CD4-positive, alpha-beta T cell treated with Interleukin-4 for 1 hour (primary cell): Measurements from ENCODE around the gene SLC38A11.

Source experiments
- DNase-seq, 2 donors: peaks; one replicate each; pipeline ENCODE4 v3.0.0-alpha.2; 2020 to 2022

Gene SLC38A11

DNA sequence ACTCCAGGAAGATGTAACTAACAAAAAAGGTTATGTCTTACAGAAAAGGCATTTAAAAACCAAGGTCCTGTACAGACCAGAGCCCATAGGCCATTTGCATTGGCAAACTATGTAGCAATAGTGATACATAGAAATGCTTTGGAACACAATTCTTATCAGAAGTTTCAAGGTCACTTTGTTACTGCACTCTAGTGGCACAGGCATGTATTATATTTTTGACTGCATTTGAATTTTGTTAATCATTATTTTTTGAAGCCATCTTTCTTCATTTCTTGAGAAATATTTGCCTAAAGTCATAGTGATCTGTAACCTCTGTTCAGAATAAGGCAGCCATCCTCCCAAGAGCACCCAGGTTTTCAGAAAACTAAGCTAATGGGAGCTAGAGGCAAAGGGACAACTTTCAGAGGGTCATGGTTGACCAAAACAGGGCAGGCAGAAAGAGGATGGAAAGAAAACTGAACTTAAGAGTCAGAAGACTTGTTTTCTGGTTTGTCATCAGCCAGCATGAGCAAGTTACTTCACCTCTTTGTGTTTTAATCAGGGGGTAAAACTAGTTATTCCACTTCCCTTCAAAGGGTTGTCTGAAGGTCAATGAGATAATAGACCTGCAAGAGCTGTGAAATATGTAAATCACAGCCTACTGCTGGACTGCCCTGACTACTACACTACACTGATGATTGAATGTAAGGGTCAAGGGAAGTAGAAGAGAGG, 41.5 kb downstream of the SLC38A11 start:
- DNase-seq: no peak

DNA sequence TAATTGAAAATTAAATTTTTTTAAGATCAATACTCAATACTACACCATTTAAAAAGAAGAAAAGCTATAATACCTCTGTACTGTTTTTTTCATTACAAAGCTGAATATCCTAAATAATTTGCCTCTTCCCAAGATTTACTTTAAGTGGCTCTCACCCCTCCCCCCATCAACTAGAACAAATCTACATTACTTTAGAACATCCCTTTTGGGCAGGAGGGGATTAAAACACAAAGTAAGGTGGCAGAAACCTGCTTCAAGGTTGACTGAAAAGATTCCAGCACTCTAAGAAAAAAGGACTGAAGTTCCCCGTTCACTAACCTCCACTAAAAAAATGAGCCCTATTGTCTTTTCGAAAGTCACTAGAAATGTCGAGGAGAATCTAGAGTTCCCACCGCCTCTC, 42.3 kb downstream of the SLC38A11 start:
- DNase-seq: no peak

DNA sequence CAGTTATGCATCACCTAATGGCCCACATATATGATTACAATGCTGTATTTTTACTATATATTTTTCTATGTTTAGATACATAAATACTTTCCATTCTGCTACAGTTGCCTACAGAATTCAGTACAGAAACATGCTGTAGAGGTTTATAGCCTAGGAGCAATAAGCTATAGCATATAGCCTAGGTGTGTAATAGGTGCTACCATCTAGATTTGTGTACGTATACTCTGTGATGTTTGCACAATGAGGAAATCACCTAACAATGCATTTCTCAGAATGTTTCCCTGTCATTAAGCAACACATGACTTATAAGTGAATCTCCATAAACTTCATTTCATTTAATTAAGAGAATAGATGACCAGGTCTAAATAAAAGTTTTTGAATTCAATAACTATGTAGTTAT, 43.5 kb downstream of the SLC38A11 start:
- DNase-seq: no peak

DNA sequence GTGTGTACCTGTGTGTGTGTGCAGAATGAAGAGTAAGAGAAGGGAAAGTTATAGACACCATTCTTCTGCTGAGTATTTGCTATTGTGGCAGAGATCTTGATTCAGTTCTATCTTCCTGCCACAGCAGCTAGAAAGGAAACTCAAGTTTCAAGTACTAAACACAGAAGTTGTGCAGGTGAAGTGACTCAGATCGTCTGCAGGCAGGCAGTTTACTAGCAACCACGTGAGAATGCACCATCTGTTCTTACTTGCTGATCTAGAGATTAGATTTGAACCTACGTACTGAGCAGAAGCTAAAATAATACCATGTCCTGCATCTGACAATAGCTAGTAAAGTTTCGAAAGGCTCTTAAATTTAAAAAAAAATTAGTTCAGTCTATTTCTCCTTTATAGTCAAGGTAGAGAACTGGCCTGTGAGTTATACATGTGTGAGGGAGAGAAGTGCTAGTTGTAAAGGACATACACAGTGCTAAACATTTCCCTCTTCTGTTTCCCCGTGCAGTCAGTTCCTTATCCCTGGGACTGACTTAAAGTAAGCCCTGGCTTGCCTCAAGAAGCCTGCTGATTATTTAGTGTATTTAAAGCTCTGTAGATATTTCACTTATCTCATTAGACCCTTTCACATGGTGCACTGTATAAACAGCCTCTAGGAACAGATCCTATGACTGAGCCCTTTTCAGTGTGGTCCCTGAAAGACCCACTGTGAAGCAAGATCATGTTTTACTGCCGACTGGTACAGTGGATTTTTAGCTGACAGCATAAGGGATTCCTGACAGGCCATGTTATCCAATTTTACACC, 45.0 kb downstream of the SLC38A11 start:
- no peak for DNase-seq

DNA sequence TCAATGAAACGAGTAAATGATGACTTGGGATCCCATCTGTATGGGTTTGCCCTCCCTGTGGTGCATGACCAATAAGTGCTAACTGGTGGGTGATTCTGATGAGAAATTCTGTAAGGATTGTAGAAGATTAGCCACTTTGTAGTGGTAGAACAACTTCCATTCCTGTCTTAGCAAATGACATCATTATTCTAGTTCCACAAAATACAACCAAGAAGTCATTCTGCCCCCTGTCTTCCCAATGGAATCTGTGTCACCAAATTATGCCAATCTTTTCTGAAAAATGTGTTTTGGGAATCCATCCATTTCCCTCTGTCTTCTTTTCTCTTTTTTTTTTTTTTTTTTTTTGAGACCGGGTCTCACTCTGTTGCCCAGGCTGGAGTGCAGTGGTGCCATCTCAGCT, 48.4 kb downstream of the SLC38A11 start:
- no peak for DNase-seq

DNA sequence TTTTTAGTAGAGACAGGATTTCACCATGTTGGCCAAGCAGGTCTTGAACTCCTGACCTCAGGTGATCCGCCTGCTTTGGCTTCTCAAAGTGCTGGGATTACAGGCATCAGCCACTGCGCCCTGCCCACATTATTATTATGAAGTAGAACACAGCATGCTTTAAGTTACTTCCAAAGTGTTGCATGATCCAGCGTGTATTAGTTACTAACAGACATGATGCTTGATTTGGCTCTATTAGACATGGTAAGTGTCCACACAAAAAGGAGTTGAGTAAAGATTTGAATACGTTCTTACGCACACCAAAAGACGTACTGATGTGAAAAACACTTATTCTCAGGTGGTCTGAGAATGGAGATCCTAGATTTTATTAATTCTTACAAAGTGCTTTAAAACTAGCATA, 50.0 kb downstream of the SLC38A11 start:
- no peak for DNase-seq

DNA sequence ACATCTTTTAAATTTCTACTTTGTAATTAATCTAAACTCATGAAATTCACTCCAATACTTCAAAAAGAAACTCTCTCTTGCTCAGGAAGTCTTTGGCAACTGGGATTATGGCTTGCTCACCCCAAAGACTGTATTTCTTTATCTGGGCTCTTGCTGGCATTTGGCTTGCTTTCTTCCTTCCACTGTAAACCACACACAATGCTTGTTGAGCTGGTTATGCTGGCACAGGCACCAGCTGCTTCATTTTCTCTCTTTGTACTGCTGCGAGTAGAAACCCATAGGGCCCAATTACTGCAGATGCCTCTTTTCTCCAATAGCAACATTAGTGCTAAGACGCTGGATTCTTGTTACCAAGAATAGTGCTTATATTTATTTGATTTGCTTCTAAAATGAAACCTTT, 51.4 kb downstream of the SLC38A11 start:
- no peak for DNase-seq

DNA sequence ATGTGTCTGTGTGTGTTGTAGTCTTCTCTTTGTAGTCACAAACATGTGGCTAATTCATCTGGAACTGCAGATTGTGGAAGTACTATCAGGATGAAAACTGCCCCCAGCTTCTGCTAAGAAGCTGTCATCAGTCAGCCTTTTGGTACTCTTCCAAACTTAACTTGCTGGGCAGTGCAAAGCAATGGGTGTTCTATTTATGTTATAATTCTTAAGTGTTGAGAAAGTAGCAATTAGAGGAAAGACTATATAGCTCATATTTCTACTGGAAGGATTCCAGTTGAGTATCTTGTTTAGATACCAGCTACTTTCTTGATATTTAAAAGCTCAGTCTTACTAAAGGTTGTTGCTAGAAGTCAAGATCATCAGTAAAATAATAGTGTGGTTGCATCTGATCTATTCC, 52.1 kb downstream of the SLC38A11 start:
- DNase-seq: no peak

DNA sequence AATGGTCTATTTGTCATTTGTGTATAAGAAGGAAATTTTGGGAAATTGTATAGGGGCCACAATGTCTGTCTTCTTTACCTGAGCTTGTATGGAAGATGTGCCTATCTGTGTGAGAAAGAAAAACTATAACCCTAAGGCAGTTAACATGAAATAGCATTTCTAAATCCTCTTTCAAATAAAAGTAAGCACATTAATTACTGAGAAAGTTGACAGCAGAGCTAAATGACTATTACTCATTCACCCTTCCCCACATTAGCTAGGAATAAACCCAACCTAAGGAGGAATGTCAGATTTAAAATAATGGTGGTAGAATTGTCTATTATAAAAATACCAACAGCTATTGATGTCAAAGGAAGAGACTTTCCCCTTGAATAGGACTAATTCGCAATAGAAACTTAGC, 56.2 kb downstream of the SLC38A11 start:
- no peak for DNase-seq

DNA sequence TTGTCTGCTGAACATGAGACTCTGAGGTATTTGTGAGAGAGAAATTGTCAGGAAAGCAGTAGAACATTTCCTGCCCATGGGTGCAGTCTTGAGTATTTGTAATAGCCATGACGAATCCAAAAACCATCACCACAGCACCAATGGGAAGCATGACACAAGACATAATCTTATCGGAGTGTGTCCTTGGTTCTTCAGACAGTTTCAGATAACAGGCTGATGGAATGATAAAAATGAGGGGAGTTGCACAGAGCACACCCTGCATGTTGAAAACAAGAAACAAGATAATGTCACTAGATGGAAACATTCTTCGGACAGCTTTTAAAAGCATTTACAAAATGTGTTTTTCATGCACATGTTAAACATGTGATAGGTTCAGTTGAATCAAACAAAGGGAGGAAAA, 56.9 kb downstream of the SLC38A11 start:
- no peak for DNase-seq

DNA sequence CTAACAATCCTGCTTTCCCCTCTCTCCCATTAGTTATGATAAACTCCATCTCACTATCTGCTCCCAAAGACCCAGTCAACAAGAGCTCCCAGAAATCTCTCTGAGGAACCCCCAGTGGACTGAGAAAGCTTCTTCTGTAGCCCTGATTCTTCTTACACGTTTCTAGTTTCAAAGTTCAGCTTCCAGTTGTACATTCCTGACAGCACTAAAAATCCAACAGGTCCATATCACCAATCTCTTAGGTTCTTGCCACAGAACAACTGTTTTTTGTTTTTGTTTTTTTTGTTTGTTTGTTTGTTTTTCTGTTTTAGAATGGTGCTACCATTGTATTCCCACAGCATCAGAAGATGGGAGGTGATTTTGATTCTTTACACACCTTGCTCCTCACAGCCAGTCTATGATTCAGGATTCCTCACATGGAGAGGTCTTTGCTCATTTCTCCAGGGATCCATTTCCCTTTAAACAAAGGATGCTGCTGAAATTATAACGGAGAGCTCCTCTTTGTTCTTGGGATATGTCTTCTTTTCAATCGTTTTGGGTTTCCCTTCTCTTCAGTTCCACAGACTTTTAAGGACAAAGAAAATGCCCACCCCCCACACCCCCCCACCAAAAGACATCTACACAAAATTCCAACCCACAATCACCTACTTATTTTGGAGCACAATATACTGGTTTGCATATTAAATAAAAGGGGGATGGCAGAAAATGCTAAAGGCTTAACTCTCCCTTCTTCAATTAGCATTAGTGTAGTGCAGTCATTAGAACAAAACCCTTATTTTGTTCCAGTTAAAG, 57.7 kb downstream of the SLC38A11 start:
- DNase-seq: no peak

DNA sequence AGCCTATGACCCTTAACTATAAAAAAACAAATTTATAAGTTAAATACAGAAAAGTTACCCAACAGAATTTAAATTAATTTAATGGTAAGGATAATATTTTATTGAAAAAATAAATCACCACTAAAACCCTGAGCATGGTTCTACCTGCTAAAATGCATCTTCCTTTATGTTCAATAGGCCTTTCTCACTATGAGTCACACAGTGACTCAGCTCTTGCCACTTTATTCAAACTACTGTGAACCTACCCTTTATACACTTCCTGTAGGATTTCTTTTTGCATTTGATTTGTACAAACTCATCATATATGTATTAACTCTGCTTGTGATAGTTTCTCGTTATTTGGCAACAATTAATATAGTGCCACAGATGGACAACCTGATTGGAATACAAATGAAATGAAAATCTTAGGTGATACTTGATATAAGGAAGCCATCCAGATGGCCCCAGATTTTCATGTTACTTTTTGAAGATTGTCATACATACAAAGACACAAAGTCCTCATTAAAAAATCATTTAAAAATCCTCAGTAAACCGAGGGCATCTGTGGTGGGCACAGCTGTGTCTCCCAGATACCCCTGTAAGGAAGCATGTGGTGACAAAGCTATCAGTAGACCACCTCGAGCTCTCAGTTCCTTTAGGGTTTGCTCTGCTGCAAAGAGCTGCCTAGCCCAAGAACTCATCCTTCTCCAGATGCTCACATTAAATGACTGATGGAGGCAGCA, 58.5 kb downstream of the SLC38A11 start:
- no peak for DNase-seq

DNA sequence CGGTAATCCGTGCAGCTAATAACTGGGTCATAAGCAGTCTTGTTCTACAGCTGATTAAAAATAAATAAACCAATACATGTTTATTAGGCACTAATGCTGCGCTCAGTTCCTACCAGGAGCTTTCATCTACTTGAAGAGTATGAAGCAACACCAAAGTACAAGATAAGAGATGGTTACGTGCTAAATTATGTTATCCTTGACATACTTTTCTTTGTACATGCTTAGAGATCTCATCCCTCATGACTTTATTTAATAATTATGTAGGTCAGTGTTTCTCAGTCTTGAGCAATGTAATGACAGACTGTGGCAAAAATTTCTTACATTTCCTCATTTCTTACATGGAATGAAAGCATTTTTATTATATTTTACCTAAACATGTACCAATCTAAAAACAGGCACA, 59.1 kb downstream of the SLC38A11 start:
- DNase-seq: no peak

DNA sequence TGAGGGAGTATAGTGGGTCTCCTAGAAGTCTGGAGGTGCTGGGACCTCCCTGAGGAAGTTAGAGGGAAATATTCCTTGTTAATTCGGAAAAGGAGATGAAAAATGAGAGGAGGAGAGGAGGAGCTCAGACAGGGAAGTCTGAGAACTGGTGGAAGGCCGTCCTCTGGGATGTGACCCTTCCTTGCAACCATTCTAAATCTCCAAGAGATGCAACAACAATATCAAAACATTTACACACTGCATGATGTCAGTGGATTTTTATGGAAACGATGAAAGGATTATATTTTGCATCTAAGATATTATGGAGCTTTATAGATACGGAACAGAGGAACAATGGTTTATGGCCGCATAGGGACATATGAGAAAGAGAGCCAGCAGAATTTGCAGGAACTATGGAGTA, 63.9 kb downstream of the SLC38A11 start:
- no peak for DNase-seq

DNA sequence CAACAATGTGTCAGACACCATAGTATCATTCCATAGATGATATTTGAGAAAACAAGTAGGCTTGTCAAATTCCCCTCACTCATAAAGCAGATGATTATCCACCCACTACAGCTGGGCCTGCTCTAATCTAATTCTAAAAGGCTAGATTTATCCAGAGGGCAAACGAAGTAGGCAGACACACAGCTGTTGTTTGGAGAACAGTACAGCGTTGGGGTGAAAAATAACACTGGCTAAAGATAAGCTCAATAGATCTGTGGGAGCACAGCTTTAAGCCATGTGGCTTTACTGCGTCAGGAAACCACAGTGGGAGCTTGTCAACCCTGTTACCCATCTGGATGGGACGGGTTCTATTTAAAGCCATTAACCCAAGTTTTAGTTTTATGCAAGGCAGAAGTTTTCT, 64.8 kb downstream of the SLC38A11 start:
- no peak for DNase-seq

DNA sequence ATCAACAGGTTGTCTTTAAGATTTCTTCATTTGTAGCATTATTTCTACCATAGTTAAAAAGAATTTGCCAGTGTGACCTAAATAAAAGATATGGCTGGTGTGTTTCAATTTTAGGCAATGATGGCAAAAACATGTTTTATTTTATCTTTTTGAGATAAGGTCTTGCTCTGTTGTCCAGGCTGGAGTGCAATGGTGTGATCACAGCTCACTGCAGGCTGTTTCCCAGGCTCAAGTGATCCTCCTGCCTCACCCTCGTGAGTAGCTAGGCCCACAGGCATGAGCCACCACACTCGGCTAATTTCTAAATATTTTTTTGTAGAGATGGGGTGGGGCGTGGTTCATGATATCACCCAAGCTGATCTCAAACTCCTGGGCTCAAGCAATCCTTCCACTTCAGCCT, 66.7 kb downstream of the SLC38A11 start:
- DNase-seq: no peak

DNA sequence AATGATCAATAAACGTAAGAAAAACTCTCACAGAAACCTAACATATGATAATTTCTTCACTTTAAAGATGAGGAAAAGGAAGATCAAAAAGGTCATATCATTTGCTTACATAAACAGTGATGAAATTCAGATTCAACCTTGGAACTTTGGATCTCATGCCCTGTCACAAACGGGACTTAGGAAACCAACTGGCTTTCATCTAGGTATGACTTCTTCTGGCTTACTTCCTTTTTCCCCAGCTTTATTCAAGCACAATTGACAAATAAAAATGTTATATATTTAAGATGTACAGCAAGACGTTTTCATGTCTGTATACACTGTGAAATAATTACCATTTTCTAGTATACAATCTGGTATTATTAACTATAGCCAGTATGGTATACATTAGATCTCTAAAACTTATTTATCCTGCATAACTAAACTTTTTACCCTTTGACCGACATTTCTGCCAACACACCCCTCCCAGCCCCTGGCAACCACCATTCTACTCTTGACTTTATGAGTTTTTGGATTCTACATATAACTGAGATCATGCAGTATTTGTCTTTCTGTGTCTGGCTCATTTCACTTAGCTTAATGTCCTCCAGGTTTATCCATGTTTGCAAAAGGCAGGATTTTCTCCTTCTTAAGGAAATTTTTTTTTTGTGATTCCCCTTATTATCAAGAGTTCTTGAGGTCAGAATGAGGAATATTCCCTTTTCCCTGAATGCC, 67.7 kb downstream of the SLC38A11 start:
- DNase-seq: no peak

DNA sequence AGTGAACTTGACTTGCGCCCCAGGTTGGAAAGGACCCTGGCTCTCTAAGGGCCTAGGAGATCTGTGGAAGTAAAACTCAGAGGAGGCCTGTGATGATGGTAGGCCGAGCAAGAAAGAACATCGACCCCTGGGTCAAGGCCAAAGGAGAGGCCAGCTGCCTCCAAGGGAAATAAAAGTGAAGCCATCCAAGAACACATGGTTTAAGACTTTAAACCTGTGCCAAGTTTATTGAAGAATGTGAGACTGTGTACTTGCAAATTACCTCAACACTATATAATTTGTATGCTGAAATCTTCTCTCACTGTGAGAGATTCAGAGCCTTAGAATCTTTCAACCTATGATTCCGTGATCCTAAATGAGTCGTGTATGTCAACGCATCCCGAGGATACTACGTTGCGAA, 73.0 kb downstream of the SLC38A11 start:
- DNase-seq: no peak

DNA sequence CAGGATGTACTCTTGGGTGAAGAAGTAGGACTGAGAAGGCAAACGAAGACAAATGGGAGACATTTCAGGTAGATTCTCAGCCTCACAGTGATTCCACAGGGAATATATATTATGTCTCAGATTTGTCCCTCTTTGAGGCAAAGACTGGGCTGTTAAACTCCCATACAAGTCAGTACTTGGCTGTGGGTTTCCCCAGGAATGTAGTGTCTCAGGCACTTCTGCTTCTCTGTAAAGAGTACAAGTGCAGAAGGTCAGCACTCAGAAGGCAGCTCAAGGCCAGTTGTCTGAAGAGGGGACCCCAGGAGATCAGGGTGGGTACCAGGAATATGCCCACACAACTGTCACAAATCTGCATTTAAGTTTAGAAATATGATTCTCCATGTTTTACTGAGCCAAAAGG, 73.8 kb downstream of the SLC38A11 start:
- no peak for DNase-seq

DNA sequence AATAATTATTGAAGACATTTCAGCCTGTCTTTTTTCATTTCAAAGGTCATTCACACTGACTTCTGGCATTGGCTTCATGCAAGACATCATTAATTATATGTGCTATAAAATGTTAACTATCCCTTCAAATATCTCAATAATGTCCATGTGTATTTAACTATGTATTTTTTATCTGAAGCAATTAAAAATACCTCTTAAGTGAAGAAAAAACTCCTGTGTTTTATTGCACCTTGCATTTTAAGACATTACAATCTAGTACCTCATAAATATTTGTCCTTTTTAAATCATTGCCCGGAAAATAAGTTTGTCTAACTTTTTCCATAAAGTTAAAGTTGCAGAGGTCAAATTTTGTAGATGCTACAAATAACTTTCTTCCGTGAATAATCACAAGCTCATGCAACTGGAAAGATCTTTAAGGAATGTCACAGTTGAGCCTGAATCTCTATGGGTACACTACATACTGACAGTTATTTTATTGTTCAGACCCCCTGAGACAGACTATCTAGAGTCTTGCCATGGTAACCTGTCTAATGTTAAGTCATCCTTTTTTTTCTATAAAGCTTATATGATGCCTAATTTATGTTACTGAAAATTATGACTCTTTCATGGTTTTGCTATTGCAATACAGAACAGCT, 75.3 kb downstream of the SLC38A11 start:
- DNase-seq: no peak

DNA sequence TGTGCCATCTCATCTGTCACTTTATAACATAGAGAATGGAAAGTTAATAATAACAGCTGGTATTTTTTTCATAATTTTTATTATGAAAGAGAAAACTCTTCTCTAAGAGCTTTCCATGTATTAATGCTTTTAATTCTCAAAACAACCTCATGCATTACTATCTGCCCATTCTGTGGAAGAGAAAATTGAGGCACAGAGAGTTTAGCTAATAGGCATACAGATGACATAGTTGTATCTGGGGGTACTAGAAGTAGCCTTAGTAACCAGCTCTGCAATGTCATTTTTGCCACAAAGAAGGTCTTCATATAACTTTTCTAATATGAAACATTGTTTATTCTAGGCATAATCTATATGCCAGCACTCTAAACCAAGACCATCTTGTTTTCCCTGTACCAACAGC, 77.4 kb downstream of the SLC38A11 start:
- no peak for DNase-seq

DNA sequence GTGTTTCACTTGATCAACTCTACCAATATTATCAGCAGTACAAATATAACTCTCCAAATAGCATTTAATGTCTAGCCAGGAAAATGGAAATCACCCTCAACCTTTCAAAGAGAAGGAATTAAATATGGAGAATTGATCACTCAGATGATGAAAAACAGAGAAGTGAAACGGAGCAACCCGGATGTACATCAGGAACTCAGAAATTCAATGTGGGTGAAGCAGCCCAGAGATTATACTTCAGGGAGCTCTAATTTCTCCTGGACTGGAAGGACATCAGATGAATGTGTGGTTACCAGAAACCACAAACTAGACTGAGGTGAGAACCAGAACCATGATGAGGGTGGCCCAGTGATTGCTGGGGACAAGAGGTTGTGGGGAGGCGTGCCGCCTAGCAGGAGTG, 78.2 kb downstream of the SLC38A11 start:
- DNase-seq: no peak
